ENCODE measurements around the gene HSPB2.

HSPB2 gene

DNA sequence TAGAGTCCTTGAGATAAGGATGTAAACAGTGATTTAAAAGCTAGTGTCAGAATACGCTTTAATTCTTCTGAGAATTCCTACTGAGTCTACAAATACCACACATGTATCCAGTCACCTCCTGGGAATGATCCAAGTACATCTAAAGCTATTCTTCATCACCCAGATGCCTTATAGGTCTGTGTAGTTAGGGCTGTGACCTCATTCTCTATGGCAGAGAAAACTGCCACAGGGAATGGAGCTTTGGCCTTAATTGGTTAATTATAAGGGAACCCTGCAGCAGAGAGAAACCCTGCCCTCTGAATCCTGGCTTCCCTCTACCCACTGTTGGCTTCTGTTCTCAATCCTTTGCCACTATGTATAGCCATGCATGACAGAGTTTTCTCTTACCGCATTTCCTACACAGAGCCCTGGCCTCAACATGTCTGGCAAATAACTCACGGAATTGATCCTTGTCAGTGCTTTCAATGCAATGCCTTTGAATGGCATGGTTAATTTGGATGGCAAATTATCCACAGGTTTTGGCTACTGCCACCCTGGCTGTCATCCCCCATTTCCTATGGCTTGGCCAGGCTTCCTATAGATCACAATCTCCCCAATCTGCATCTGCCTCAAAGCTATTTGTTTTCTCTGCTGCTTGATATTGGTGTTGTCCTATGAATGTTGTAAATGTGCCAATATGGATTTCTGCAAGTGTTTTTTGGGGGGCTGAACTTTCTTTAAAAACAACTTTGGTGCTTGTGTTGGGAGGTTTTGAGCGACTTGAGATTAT lies 27.5 kb downstream of the HSPB2 start:
- peak; percentile 54 for DNase-seq (ENCODE audit: low read depth)

DNA sequence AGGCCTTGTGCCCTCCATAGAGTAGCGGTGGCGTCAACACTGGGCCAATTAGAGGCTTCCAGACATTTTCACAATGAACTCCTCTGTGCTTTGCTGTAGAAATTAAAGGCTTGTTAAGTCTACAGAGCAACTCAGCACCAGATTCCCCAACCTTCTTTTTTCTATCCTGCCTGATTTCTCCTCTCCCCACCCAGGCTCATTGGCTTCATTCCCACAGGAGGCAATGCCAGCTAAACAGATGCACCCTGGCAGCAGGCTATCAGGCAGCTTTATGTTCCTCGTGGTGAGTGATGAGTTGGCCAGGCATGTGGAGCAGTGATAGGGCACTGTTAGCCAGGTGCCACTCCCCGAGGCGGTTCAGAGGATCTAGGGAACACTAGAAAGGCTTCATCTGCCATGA lies 29.4 kb downstream of the HSPB2 start:
- DNase-seq (ENCODE audit: low read depth): no peak

- no peak for DNase-seq (ENCODE audit: low read depth)
Observed at GRCh38 chr11:111942829-111943228, 30.3 kb downstream of the HSPB2 start.

- peak; percentile 59 for DNase-seq (ENCODE audit: low read depth)
Observed at GRCh38 chr11:111944139-111944538, 31.6 kb downstream of the HSPB2 start.

DNA sequence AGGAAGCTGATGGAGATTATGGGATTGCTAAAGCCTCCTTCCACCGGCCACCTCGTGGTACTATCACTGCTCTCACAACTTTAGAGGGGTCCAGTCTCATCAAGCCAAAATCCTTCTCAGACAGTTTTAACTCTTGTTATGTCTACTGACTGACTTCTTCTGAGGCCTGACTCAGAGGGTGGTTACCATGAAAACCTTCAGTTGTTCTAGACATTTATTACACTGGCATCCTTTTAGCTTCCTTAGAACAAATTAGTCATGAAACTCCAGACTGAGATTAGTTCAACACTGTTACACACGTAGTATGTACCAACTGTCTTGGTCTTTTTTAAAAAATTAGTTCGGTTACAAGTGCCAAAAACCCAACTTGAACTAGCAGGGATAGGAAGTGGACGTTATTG lies 32.1 kb downstream of the HSPB2 start:
- DNase-seq (ENCODE audit: low read depth): peak; percentile 94

GRCh38 chr11:111945198-111945597 lies 32.7 kb downstream of the HSPB2 start:
- no peak for DNase-seq (ENCODE audit: low read depth)

- DNase-seq (ENCODE audit: low read depth): no peak
Observed at GRCh38 chr11:111946499-111946898, 34.0 kb downstream of the HSPB2 start.

DNA sequence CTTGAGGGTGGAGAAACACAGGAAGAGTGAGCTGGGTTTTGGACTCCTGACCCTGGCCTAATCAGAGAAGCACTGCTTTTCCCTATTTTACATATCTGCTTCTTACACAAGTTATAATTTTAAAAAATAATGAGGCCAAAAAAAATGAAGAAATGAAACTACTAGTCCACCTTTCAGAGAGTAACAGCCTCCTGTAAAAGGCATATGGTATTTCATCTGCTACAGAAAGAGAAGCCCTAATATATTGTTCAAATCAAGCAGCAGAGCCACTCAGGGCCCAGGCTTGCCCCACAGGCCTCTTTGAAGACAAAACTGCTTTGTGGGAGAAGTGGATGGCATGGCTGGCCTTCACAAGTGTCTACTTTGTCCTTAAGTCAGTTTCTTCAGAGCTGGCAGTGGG lies 34.6 kb downstream of the HSPB2 start:
- no peak for DNase-seq (ENCODE audit: low read depth)

GRCh38 chr11:111949519-111950426 lies 37.2 kb downstream of the HSPB2 start:
- DNase-seq (ENCODE audit: low read depth): no peak

DNA sequence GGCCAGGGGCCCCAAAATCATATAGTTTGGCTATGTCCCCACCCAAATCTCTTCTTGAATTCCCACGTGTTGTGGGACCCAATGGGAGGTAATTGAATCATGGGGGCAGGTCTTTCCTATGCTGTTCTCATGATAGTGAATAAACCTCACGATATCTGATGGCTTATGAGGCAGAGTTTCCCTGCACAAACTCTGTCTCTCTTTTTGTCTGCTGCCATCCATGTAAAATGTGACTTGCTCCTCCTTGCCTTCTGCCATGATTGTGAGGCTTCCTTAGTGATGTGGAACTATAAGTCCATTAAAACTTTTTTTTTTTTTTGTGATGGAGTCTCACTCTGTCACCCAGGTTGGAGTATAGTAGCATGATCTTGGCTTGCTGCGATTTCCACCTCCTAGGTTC lies 39.0 kb downstream of the HSPB2 start:
- no peak for DNase-seq (ENCODE audit: low read depth)

DNA sequence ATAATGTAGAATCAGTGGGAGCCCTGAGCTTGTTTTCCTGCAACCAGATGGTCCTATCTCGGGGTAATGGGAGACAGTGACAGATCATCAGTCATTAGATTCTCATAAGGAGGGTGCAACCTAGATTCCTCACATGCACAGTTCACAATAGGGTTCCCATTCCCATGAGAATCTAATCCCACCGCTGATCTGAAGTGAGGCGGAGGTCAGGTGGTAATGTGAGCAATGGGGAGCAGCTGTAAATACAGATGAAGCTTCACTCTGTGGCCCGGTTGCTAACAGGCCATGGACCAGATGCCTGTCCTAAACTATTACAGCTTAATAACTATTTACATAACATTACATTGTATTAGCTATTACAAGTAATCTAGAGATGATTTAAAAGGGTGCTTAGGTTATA lies 41.6 kb downstream of the HSPB2 start:
- DNase-seq (ENCODE audit: low read depth): no peak

GRCh38 chr11:111957663-111958444 lies 45.3 kb downstream of the HSPB2 start:
- no peak for DNase-seq (ENCODE audit: low read depth)

DNA sequence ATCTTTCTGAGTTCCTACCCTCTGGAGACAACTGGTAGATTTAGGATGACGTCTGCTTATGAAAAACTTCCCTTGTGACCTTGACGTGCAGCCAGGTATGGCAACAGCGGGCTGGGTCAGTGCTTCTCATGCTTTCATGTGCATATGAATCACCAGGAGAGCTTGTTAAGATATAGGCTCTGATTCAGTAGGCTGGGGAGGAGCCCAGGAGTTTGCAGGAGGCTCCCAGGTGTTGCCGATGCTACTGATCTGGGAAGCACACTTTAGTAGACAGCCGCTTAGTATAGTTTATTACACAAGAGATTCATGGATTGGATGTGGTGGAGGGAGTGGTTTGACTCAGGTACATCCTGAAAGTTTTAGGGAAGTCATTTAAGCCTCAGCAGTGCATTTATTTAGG lies 48.4 kb downstream of the HSPB2 start:
- DNase-seq (ENCODE audit: low read depth): no peak

DNA sequence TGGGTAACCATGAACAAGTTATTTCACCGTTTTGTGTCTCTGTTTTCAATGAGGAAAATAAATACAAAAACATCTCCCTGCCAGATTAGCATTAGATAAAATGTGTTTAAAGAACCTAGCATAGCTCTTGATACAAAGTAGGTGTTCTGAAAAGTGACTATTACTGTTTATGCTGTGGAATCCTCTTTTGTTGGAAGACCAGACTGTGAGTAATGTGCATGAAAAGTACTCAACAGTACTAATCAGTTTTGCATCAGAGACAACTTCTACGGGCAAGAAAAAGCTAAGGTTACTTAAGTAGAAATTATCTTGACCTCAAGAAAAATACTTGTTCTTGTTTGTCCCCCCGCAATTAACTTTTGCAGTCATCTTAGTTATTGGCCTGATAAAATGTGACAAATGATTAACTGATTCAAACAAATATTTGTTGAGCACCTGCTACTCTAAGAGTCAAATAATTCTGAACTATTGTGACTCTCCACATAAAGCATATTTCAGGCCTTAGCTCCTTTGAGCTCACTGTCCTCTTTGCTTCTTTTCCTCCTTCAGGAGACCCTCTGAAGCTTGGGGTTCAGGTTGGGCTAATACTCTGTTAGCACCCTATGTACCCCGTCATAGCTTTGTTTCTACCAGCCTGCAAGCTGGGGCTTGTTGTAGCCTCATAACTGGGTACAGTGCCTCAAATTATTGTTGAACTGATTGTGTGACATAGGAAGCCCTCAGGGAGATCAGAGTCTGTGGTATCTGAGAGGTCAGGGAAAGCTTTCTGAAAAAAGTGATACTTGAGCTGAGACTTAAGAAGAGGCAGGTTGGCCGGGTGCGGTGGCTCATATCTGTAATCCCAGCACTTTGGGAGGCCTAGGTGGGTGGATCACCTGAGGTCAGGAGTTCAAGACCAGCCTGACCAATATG lies 49.1 kb downstream of the HSPB2 start:
- DNase-seq (ENCODE audit: low read depth): no peak

Data from stromal cell of bone marrow (primary cell).